ENCODE measurements around the gene NABP1. TPM values are rescaled to one million over a fixed set of nuclear protein-coding genes. Genes with fewer than 3 reads are reported as not detected.

Gene NABP1
- total RNA-seq, 1 experiment from 2014 or later: 38.7 TPM

- Histone ChIP-seq H3K4me3 (ENCODE audit: low read depth in 2 of 2, low read length in 2 of 2) (no peak overlapping the region), H3K9me3 (ENCODE audit: control insufficient read depth, insufficient read depth, low read depth, low read length) (no peaks in the 10 kb centered on the region), H3K27me3 (ENCODE audit: control insufficient read depth, insufficient read depth, low read length) (no peaks in the 10 kb centered on the region), H3K27ac (ENCODE audit: low read length) (no peak overlapping the region), H3K36me3 (ENCODE audit: control insufficient read depth, insufficient read depth, low read length) (no peaks in the 10 kb centered on the region), H3K4me1 (ENCODE audit: control insufficient read depth, insufficient read depth, low read length) (peaks cover 14% of the 10 kb centered on the region; the same call in 1 of the 2 replicates)
- in situ Hi-C loops (cut with HindIII; ENCODE audit: low pct_unique_long_range_greater_than_20kb, low sequenced_read_pairs) (loop anchor here (25.0 kb wide), 1 partner anchor 131 kb away; no protein-coding TSS in a partner anchor), intact Hi-C loops (cut with micrococcal nuclease; ENCODE audit: unreplicated experiment) (no loop called here)
- CTCF ChIA-PET: no interaction called here
- TF ChIP-seq POLR2AphosphoS5 (IDR thresholded peaks at IDR 0.05; ENCODE audit: low read depth, low read length) (no peak), CTCF (IDR thresholded peaks at IDR 0.05) (no peak), TCF7L2 (IDR thresholded peaks at IDR 0.05; ENCODE audit: low read depth, low read length) (no peak), SIN3A (IDR thresholded peaks at IDR 0.05; ENCODE audit: borderline replicate concordance, insufficient read depth, low read depth, low read length) (no peak)
- TF ChIP-seq, protein P1, sequence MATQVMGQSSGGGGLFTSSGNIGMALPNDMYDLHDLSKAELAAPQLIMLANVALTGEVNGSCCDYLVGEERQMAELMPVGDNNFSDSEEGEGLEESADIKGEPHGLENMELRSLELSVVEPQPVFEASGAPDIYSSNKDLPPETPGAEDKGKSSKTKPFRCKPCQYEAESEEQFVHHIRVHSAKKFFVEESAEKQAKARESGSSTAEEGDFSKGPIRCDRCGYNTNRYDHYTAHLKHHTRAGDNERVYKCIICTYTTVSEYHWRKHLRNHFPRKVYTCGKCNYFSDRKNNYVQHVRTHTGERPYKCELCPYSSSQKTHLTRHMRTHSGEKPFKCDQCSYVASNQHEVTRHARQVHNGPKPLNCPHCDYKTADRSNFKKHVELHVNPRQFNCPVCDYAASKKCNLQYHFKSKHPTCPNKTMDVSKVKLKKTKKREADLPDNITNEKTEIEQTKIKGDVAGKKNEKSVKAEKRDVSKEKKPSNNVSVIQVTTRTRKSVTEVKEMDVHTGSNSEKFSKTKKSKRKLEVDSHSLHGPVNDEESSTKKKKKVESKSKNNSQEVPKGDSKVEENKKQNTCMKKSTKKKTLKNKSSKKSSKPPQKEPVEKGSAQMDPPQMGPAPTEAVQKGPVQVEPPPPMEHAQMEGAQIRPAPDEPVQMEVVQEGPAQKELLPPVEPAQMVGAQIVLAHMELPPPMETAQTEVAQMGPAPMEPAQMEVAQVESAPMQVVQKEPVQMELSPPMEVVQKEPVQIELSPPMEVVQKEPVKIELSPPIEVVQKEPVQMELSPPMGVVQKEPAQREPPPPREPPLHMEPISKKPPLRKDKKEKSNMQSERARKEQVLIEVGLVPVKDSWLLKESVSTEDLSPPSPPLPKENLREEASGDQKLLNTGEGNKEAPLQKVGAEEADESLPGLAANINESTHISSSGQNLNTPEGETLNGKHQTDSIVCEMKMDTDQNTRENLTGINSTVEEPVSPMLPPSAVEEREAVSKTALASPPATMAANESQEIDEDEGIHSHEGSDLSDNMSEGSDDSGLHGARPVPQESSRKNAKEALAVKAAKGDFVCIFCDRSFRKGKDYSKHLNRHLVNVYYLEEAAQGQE (IDR thresholded peaks at IDR 0.05; ENCODE audit: insufficient read depth in 1 of 2, low read depth in 2 of 2, low read length in 1 of 2): no peak
- POLR2A ChIA-PET: interaction anchor here (0.6 kb wide), 1 partner anchor 9 kb away, joined by 4 read pairs; no protein-coding TSS in a partner anchor
- ATAC-seq (no peak), DNase-seq (ENCODE audit: low read depth, low spot score) (no peak)
- BruUV-seq (replicated peaks): no TSS peak
These were observed 15.8 kb downstream of the NABP1 start for GRCh38 chr2:191693778-191694177.

GRCh38 chr2:191696001-191696400 is 18.1 kb downstream of the NABP1 start:
- Histone ChIP-seq H3K36me3 (ENCODE audit: control insufficient read depth, insufficient read depth, low read length) (no peaks in the 10 kb centered on the region), H3K27me3 (ENCODE audit: control insufficient read depth, insufficient read depth, low read length) (peaks cover 3% of the 10 kb centered on the region; the same call in 1 of the 2 replicates), H3K27ac (ENCODE audit: low read length) (no peak overlapping the region), H3K4me1 (ENCODE audit: control insufficient read depth, insufficient read depth, low read length) (no peaks in the 10 kb centered on the region), H3K4me3 (ENCODE audit: low read depth in 2 of 2, low read length in 2 of 2) (no peak overlapping the region), H3K9me3 (ENCODE audit: control insufficient read depth, insufficient read depth, low read depth, low read length) (no peaks in the 10 kb centered on the region)
- DNase-seq (ENCODE audit: low read depth, low spot score) (no peak), ATAC-seq (peak; percentile 12; the same call in 1 of the 2 replicates)
- TF ChIP-seq POLR2AphosphoS5 (IDR thresholded peaks at IDR 0.05; ENCODE audit: low read depth, low read length) (no peak), CTCF (IDR thresholded peaks at IDR 0.05) (no peak), TCF7L2 (IDR thresholded peaks at IDR 0.05; ENCODE audit: low read depth, low read length) (no peak), SIN3A (IDR thresholded peaks at IDR 0.05; ENCODE audit: borderline replicate concordance, insufficient read depth, low read depth, low read length) (no peak)
- TF ChIP-seq, protein P1 (IDR thresholded peaks at IDR 0.05; ENCODE audit: insufficient read depth in 1 of 2, low read depth in 2 of 2, low read length in 1 of 2): no peak
- CTCF ChIA-PET: no interaction called here
- BruUV-seq (replicated peaks): no TSS peak
- POLR2A ChIA-PET: interaction anchor here (0.6 kb wide), 1 partner anchor 28 kb away, joined by 3 read pairs; no protein-coding TSS in a partner anchor
- intact Hi-C loops (cut with micrococcal nuclease; ENCODE audit: unreplicated experiment): no loop called here
- in situ Hi-C loops (cut with HindIII; ENCODE audit: low pct_unique_long_range_greater_than_20kb, low sequenced_read_pairs): loop anchor here (25.0 kb wide), 1 partner anchor 134 kb away; no protein-coding TSS in a partner anchor
